ENCODE data around the gene CCDC30. TPM values are rescaled to one million over a fixed set of nuclear protein-coding genes. Genes with fewer than 3 reads are reported as not detected.
A peak's percentile ranks its signal among the peaks of the same experiment; 100 is the strongest.

CCDC30 gene
- total RNA-seq, 1 donor from 2014 or later = 0.06 TPM

DNA sequence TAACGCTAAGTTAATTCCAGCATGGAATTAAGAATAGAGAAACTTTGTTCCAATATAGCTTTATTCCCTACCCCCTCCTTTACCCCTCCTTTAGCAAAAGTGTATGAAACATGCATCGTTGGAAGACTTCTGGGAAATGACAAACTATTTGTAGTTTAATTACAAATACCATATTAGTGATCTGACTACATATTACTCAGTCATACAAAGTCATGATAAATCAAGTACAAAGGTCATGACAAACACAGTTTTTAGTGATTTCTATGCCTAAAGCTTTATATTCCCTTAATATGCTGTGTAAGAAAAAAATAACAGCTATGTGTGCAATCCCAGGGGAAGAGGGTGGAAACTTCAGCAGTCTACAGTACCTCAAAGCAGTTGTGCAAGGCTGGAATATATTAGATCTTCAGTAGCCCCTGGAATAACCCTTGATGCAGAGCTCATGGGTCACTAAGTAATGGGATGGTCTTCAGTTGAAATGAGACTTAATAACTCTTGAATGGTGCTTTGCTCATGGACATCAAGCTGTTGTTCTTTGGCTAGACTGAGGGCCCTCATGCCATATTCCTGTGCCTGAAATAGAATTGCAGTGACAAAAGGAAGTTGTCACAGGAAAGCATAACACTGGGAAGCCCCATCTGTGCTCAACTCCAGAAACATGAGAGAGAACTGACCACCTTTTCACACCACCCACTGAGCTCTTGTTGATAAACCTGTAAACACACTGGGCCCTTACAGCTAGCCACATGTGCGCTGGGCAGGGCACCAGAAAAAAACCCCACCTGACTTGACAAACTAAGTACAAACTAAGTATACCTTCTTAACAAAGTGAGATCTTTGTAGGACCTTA is 32.6 kb upstream of the CCDC30 start:
- DNase-seq (ENCODE audit: low read depth) = no peak
- H3K4me3 ChIP-seq (ENCODE audit: low read depth, low read length) = no peak overlapping the region
- TF ChIP-seq, protein P1, sequence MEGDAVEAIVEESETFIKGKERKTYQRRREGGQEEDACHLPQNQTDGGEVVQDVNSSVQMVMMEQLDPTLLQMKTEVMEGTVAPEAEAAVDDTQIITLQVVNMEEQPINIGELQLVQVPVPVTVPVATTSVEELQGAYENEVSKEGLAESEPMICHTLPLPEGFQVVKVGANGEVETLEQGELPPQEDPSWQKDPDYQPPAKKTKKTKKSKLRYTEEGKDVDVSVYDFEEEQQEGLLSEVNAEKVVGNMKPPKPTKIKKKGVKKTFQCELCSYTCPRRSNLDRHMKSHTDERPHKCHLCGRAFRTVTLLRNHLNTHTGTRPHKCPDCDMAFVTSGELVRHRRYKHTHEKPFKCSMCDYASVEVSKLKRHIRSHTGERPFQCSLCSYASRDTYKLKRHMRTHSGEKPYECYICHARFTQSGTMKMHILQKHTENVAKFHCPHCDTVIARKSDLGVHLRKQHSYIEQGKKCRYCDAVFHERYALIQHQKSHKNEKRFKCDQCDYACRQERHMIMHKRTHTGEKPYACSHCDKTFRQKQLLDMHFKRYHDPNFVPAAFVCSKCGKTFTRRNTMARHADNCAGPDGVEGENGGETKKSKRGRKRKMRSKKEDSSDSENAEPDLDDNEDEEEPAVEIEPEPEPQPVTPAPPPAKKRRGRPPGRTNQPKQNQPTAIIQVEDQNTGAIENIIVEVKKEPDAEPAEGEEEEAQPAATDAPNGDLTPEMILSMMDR (conservative IDR thresholded peaks at IDR 0.05; ENCODE audit: low read depth, low read length) = no peak

DNA sequence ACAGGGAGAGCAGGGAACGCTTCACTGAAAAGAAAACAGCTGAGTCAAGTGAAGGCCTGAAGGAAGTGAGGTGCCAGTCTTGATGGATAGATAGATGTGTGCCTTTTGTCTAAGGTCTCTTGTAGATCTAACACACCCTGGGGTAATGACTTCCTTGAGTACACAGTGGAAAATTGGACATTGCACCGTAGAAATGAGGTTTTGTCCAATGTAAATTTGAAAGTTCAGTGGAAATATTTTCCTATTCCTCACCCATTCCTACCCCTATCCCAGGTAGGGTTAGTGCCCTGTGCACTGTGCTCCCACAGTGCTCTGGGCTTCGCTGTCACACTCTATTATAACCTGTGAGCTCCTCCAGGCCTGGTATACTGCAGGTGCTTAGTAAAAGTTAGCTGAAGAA is 31.6 kb upstream of the CCDC30 start:
- H3K4me3 ChIP-seq (ENCODE audit: low read depth, low read length) = no peak overlapping the region
- TF ChIP-seq, protein P1 (conservative IDR thresholded peaks at IDR 0.05; ENCODE audit: low read depth, low read length) = no peak
- DNase-seq (ENCODE audit: low read depth) = no peak

DNA sequence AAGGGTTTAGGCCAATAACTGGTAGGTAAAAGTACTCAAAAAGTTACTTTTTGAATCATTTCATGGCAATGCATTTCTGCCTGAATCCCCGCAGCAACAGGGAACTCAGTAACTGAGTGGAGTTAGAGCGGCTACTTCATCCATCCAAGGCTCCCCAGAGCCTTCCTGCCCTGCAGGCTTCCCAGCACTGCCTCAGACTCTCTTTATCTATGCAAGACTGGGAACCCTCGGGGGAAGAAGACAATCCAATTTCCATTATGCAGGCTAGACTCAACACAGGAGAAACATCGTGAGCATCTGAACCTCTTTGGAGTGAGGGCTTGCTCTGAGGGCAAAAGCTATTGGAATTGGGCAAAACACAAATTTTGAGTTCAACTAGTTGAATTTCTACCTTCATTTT is 30.4 kb upstream of the CCDC30 start:
- no peak overlapping the region for H3K4me3 ChIP-seq (ENCODE audit: low read depth, low read length)
- TF ChIP-seq, protein P1 (conservative IDR thresholded peaks at IDR 0.05; ENCODE audit: low read depth, low read length) = no peak
- DNase-seq (ENCODE audit: low read depth) = no peak

DNA sequence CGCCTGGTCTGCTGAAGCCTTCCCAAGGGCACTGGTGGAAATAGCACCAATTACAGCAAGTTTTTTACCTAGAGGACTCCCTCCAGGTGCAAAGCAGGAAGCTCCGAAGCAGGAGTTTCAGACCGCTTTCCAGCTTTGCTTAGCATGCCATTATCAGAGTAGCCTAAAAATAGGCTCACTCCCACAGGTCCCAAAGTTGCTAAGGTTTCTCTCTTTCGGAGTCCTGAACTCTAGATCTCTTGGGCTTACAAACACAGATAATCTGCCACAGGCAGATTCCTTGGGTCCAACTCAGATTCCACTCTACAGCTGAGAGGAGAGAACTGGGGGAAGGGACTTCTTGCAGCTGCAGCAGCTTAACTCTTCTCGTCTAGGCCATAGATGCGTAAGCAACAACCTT is 29.7 kb upstream of the CCDC30 start:
- no peak overlapping the region for H3K4me3 ChIP-seq (ENCODE audit: low read depth, low read length)
- TF ChIP-seq, protein P1 (conservative IDR thresholded peaks at IDR 0.05; ENCODE audit: low read depth, low read length) = no peak
- DNase-seq (ENCODE audit: low read depth) = no peak

DNA sequence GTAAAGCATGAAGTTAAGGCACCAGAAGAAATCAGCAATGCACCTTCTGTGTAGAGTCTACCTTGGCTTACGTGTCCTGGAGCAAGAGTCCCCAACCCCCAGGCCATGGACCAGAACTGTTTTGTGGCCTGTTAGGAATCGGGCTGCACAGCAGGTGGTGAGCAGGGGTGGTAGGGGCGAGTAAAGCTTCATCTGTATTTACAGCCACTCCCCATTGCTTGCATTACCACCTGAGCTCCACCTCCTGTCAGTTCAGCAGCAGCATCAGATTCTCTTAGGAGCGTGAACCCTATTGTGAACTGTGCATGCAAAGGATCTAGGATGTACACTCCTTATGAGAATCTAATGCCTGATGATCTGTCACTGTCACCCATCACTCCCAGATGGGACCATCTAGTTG is 28.7 kb upstream of the CCDC30 start:
- H3K4me3 ChIP-seq (ENCODE audit: low read depth, low read length) = no peak overlapping the region
- TF ChIP-seq, protein P1 (conservative IDR thresholded peaks at IDR 0.05; ENCODE audit: low read depth, low read length) = no peak
- no peak for DNase-seq (ENCODE audit: low read depth)

DNA sequence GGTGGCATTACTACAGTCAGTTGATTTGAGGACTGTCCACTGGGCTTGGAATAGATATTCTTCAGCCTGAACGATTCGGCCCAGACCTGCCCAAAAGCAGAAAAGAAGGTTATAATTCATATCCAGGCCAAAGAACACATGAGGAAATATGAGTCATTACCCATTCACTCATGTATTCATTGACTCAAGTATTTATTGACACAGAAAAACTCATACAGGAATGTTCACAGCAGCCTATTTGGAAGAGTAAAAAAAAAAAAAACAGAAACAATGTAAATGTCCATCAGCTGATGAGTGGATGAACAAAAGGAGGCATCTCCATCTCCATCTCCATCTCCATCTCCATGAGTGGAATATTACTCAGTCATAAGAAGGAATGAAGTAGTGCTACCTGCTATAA is 23.1 kb upstream of the CCDC30 start:
- peak; percentile 40 for DNase-seq (ENCODE audit: low read depth)
- TF ChIP-seq, protein P1 (conservative IDR thresholded peaks at IDR 0.05; ENCODE audit: low read depth, low read length) = no peak
- H3K4me3 ChIP-seq (ENCODE audit: low read depth, low read length) = no peak overlapping the region

DNA sequence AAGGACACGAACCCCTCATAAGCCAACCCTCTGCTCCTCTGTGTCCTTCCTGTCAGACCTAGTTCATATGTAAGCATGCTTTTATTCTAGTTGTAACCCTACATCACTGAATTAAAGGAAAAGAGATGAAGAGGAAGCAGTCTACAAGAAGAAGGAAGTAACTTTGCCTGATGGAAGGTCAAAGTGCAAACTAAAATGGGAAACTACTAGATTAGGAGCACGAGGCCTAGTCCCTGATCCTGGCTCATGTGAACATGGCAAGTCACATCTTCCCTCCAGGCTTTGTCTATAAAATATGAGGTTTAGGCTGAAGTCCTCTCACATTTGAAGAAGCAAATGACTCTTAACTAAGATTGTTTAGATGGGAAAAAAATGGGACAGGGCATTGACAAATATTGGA is 20.4 kb upstream of the CCDC30 start:
- no peak overlapping the region for H3K4me3 ChIP-seq (ENCODE audit: low read depth, low read length)
- TF ChIP-seq, protein P1 (conservative IDR thresholded peaks at IDR 0.05; ENCODE audit: low read depth, low read length) = no peak

More for the DNA sequence above, 20.4 kb upstream of the CCDC30 start:
- DNase-seq (ENCODE audit: low read depth) = no peak
